SW 1271 (cell line): ENCODE results near the gene UFC1.
A peak's percentile ranks its signal among the peaks of the same experiment; 100 is the strongest.

Source experiments
- DNase-seq, 2 experiments: peaks; one replicate each; lab custom pipeline; 2025; lab: John Stamatoyannopoulos, UW

Gene UFC1

GRCh38 chr1:161133220-161133740 is 20.5 kb upstream of the UFC1 start:
- no peak for DNase-seq

- no peak for DNase-seq
These were observed 15.9 kb upstream of the UFC1 start for GRCh38 chr1:161137881-161138280.

- no peak for DNase-seq
These were observed 15.3 kb upstream of the UFC1 start for GRCh38 chr1:161138431-161138830.

- peak in 1 of 2 experiments; percentile 24 for DNase-seq
These were observed 14.0 kb upstream of the UFC1 start for GRCh38 chr1:161139766-161140165.

- no peak for DNase-seq
These were observed 12.9 kb upstream of the UFC1 start for GRCh38 chr1:161140755-161141400.

- DNase-seq = no peak
These were observed 7.9 kb upstream of the UFC1 start for GRCh38 chr1:161145832-161146231.

GRCh38 chr1:161153176-161153575 is 602 bp upstream of the UFC1 start:
- DNase-seq = no peak

- DNase-seq = no peak
These were observed 4.1 kb downstream of the UFC1 start for GRCh38 chr1:161157867-161158266.

- DNase-seq = no peak
These were observed 4.7 kb downstream of the UFC1 start for GRCh38 chr1:161158316-161159010.

GRCh38 chr1:161159087-161159912 is 5.5 kb downstream of the UFC1 start, which contains the start of gene USP21:
Gene USP21 (plus strand): TSS chr1:161159500. CDS start chr1:161160641, 1,141 bp downstream.
- DNase-seq = peak; percentile 48 to 81

- no peak for DNase-seq
These were observed 6.1 kb downstream of the UFC1 start for GRCh38 chr1:161159913-161160243.

GRCh38 chr1:161160671-161161145 is 6.9 kb downstream of the UFC1 start:
- no peak for DNase-seq

GRCh38 chr1:161161652-161162051 is 7.9 kb downstream of the UFC1 start:
- no peak for DNase-seq

GRCh38 chr1:161162052-161162451 is 8.3 kb downstream of the UFC1 start:
- DNase-seq = no peak

GRCh38 chr1:161162806-161163205 is 9.0 kb downstream of the UFC1 start:
- no peak for DNase-seq

GRCh38 chr1:161163793-161164192 is 10.0 kb downstream of the UFC1 start:
- no peak for DNase-seq

GRCh38 chr1:161164901-161165610 is 11.3 kb downstream of the UFC1 start:
- no peak for DNase-seq

- peak; percentile 88 to 93 for DNase-seq
These were observed 12.2 kb downstream of the UFC1 start, which contains the start of gene PPOX for GRCh38 chr1:161165742-161166668. Gene PPOX (plus strand): TSS chr1:161166426. CDS start chr1:161166848, 422 bp downstream.

GRCh38 chr1:161166669-161167548 is 13.1 kb downstream of the UFC1 start:
- DNase-seq = no peak

GRCh38 chr1:161168906-161169305 is 15.1 kb downstream of the UFC1 start:
- no peak for DNase-seq
